A673 (cell line): ENCODE results near the gene HTR6. TPM values are rescaled to one million over a fixed set of nuclear protein-coding genes. Genes with fewer than 3 reads are reported as not detected.
A peak's percentile ranks its signal among the peaks of the same experiment; 100 is the strongest.

Experiments used
- BruUV-seq: library from RNA; stranded (reverse); fragments of 400-500 nt; replicated peaks from 2 replicates; lab custom pipeline; 2021; lab: Mats Ljungman, UMichigan
- CTCF ChIA-PET: fragments of 300-600 bp; sonication (Branson Sonifier 250); formaldehyde crosslinking; loops from one replicate; lab custom pipeline; 2022; ENCODE audit warnings: antibody characterized with exemption; lab: Charles Lee
- POLR2A ChIA-PET: fragments of 300-600 bp; sonication (Branson Sonifier 250); formaldehyde crosslinking; loops from one replicate; lab custom pipeline; 2022; ENCODE audit warnings: antibody characterized with exemption; ENCODE audit not compliant: low non-redundant PET; lab: Charles Lee
- DNase-seq: peaks from one replicate; pipeline ENCODE4 v3.0.0-alpha.2; 2015; ENCODE audit warnings: low spot score
- H3K27ac ChIP-seq: fragments of 200-600 bp; sonication (generic); 2 replicates; pipeline ENCODE4 v1.5.1; 2016; ENCODE audit warnings: mixed run types, low read depth, mild to moderate bottlenecking, mixed read lengths, antibody characterized with exemption, low read length; ENCODE audit not compliant: poor library complexity, severe bottlenecking
- H3K27me3 ChIP-seq: fragments of 200-600 bp; sonication (generic); replicated peaks from 2 replicates; pipeline ENCODE4 v1.6.1; 2017; ENCODE audit warnings: mixed run types, low read depth, mild to moderate bottlenecking, mixed read lengths, antibody characterized with exemption, low read length; ENCODE audit not compliant: insufficient read depth, poor library complexity
- H3K36me3 ChIP-seq: fragments of 200-600 bp; sonication (generic); 2 replicates; pipeline ENCODE4 v1.6.1; 2016; ENCODE audit warnings: mixed run types, mild to moderate bottlenecking, mixed read lengths, antibody characterized with exemption, low read length; ENCODE audit not compliant: insufficient read depth, poor library complexity, severe bottlenecking
- H3K4me1 ChIP-seq: fragments of 200-600 bp; sonication (generic); 2 replicates; pipeline ENCODE4 v1.6.1; 2017; ENCODE audit warnings: mixed run types, mild to moderate bottlenecking, mixed read lengths, antibody characterized with exemption, low read length; ENCODE audit not compliant: insufficient read depth, poor library complexity, severe bottlenecking
- H3K4me3 ChIP-seq: fragments of 200-600 bp; sonication (generic); 2 replicates; pipeline ENCODE4 v1.5.1; 2016; ENCODE audit warnings: low read depth, mixed run types, mild to moderate bottlenecking, mixed read lengths, low read length; ENCODE audit not compliant: poor library complexity, severe bottlenecking
- H3K9me3 ChIP-seq: fragments of 200-600 bp; sonication (generic); 2 replicates; pipeline ENCODE4 v1.6.1; 2016; ENCODE audit warnings: mixed run types, low read depth, mild to moderate bottlenecking, mixed read lengths, antibody characterized with exemption, low read length; ENCODE audit not compliant: poor library complexity, severe bottlenecking
- EZH2 ChIP-seq: fragments of 200-600 bp; sonication (generic); IDR thresholded peaks from 2 replicates; pipeline ENCODE4 v1.6.1; 2017; ENCODE audit warnings: borderline replicate concordance, low read depth, mild to moderate bottlenecking, mixed read lengths, antibody characterized with exemption, low read length; ENCODE audit not compliant: poor library complexity, severe bottlenecking
- intact Hi-C: fragments of 100-400 bp; cut with micrococcal nuclease; formaldehyde crosslinking; loops from one replicate; pipeline ENCODE4 v1.10.0; 2022; ENCODE audit not compliant: unreplicated experiment
- total RNA-seq: library from RNA; stranded (reverse); gene quantifications from 2 replicates; pipeline ENCODE4 v1.2.3, GENCODE V29; 2021
- TF ChIP-seq, protein P1 (sequence below): fragments of 300-800, 200-600 bp; sonication (generic); conservative IDR thresholded peaks from 2 replicates; pipeline ENCODE4 v1.5.1; 2017; ENCODE audit warnings: low read depth, mild to moderate bottlenecking, antibody characterized with exemption, low read length, moderate library complexity, mixed read lengths

HTR6 gene
- total RNA-seq, 1 experiment from 2014 or later: not detected

DNA sequence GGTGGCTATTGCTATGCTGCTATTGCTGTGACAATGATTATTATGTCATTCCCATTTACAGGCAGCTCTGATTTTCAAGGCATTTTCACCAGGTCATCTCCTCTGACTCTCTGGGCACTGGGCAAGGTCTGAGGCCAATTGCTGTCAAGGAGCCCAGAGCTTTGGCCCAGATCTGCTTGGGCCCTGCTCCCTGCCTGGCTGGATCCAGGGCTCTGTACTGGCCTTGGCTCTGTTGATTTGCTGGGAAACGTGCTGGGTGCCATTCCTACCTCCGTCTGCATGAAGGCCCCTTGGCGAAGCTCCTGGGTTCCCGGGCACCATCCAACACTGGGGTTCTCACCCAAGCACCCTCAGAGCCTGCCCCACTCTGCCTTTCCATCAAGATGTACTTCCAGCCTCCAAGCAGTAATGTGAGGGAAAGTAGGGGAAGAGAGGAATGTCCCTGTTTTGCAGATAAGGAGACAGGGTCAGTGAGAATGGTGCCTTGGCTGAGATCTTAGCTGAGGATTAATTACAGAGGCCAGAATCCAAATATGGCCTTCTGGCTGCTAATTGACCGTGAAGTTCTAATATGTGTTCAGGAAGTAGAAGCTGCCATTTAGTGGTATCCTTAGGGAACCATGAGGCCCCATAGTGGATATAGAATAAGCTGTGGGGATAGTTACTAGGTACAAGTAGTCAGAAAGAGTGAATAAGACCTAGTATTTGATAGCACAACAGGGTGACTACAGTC, 63.9 kb downstream of the HTR6 start:
- Histone ChIP-seq H3K9me3 (peaks cover 8% of the 10 kb centered on the region), H3K36me3 (no peaks in the 10 kb centered on the region), H3K27ac (no peak overlapping the region), H3K27me3 (no peaks in the 10 kb centered on the region), H3K4me1 (no peaks in the 10 kb centered on the region), H3K4me3 (no peak overlapping the region)
- intact Hi-C loops: no loop called here
- ChIA-PET CTCF (interaction anchor here (0.6 to 1.3 kb wide), 2 partner anchors 13 to 77 kb away, joined by 3 to 4 read pairs; no protein-coding TSS in a partner anchor), POLR2A (no interaction called here)
- peak; percentile 29 for DNase-seq
- BruUV-seq: no TSS peak
- TF ChIP-seq, protein P1, sequence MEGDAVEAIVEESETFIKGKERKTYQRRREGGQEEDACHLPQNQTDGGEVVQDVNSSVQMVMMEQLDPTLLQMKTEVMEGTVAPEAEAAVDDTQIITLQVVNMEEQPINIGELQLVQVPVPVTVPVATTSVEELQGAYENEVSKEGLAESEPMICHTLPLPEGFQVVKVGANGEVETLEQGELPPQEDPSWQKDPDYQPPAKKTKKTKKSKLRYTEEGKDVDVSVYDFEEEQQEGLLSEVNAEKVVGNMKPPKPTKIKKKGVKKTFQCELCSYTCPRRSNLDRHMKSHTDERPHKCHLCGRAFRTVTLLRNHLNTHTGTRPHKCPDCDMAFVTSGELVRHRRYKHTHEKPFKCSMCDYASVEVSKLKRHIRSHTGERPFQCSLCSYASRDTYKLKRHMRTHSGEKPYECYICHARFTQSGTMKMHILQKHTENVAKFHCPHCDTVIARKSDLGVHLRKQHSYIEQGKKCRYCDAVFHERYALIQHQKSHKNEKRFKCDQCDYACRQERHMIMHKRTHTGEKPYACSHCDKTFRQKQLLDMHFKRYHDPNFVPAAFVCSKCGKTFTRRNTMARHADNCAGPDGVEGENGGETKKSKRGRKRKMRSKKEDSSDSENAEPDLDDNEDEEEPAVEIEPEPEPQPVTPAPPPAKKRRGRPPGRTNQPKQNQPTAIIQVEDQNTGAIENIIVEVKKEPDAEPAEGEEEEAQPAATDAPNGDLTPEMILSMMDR: no peak
- no peak for TF ChIP-seq EZH2

DNA sequence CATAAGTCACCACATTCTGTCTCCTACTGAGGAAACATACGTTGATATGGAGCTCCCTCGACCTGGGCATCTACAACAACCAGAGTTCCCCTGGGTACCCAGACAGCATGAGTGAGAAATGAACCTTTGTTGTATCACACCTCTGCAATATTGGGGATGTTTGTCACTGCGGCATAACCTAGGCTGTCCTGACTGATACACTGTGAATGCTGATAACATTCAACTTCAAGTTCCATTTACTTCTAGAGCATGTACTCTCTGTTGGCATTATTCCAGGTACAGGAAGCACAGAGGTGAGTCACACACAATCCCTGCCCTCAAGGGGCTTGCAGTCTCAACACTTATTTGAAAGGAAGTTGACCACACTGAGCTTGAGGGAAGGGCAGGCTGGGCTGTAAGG, 65.6 kb downstream of the HTR6 start:
- ChIA-PET CTCF (no interaction called here), POLR2A (no interaction called here)
- TF ChIP-seq EZH2: no peak
- TF ChIP-seq, protein P1: no peak
- Histone ChIP-seq H3K4me3 (no peak overlapping the region), H3K36me3 (no peaks in the 10 kb centered on the region), H3K9me3 (peaks cover 8% of the 10 kb centered on the region), H3K27me3 (no peaks in the 10 kb centered on the region), H3K27ac (no peak overlapping the region), H3K4me1 (peaks cover 7% of the 10 kb centered on the region)
- no peak for DNase-seq
- intact Hi-C loops: no loop called here
- no TSS peak for BruUV-seq

Other genes with a start within 250 kb of the HTR6 start
- gene CAPZB, start 179.3 kb upstream of the HTR6 start, total RNA-seq: 206 and 214 TPM in 2 replicates
- gene NBL1, start 20.6 kb upstream of the HTR6 start, total RNA-seq: 7.9 and 12.5 TPM in 2 replicates
- 4.3 and 6.3 TPM in 2 replicates for gene TMCO4, start 135.0 kb downstream of the HTR6 start, total RNA-seq
- not detected in 2 replicates for gene RNF186, start 150.4 kb downstream of the HTR6 start, total RNA-seq
- 32.8 and 33.9 TPM in 2 replicates for gene OTUD3, start 217.5 kb downstream of the HTR6 start, total RNA-seq